ENCODE measurements around the gene ESPNL. TPM values are rescaled to one million over a fixed set of nuclear protein-coding genes. Genes with fewer than 3 reads are reported as not detected.

ESPNL gene
- total RNA-seq, 3 donors from 2014 or later = 0.23 to 0.63 (median 0.47) TPM

- DNase-seq (peak in 1 of 3 donors; percentile 73), ATAC-seq (peak; percentile 95)
- Histone ChIP-seq H3K4me3 (no peak overlapping the region), H3K36me3 (ENCODE audit: low read depth) (no peaks in the 10 kb centered on the region), H3K9me3 (no peaks in the 10 kb centered on the region), H3K4me1 (ENCODE audit: low read depth) (peaks cover 4% of the 10 kb centered on the region)
- no peak for TF ChIP-seq CTCF (IDR thresholded peaks at IDR 0.05)
- intact Hi-C loops (cut with DNase I, micrococcal nuclease) = no loop called here
These were observed 74.6 kb downstream of the ESPNL start for GRCh38 chr2:238174701-238175100.

GRCh38 chr2:238176613-238177012 lies 76.5 kb downstream of the ESPNL start:
- Histone ChIP-seq H3K4me1 (ENCODE audit: low read depth) (no peaks in the 10 kb centered on the region), H3K4me3 (no peak overlapping the region), H3K36me3 (ENCODE audit: low read depth) (peaks cover under 1% of the 10 kb centered on the region), H3K9me3 (no peaks in the 10 kb centered on the region)
- intact Hi-C loops (cut with DNase I, micrococcal nuclease) = no loop called here
- TF ChIP-seq CTCF (IDR thresholded peaks at IDR 0.05) = no peak
- no peak for DNase-seq
- ATAC-seq = no peak

- no peak for ATAC-seq
- no peaks in the 10 kb centered on the region for H3K9me3 ChIP-seq
- no peak overlapping the region for H3K4me3 ChIP-seq
- intact Hi-C loops (cut with DNase I, micrococcal nuclease) = no loop called here
- peaks cover 17% of the 10 kb centered on the region for H3K36me3 ChIP-seq (ENCODE audit: low read depth)
- H3K4me1 ChIP-seq (ENCODE audit: low read depth) = no peaks in the 10 kb centered on the region
- no peak for DNase-seq
- no peak for TF ChIP-seq CTCF (IDR thresholded peaks at IDR 0.05)
These were observed 80.4 kb downstream of the ESPNL start for GRCh38 chr2:238180554-238180953.

- peaks cover 25% of the 10 kb centered on the region for H3K36me3 ChIP-seq (ENCODE audit: low read depth)
- ATAC-seq = no peak
- no peak for TF ChIP-seq CTCF (IDR thresholded peaks at IDR 0.05)
These were observed 82.2 kb downstream of the ESPNL start for GRCh38 chr2:238182362-238182761.

More at GRCh38 chr2:238182362-238182761, 82.2 kb downstream of the ESPNL start:
- H3K4me3 ChIP-seq = no peak overlapping the region
- intact Hi-C loops (cut with DNase I, micrococcal nuclease) = no loop called here
- no peaks in the 10 kb centered on the region for H3K9me3 ChIP-seq
- no peaks in the 10 kb centered on the region for H3K4me1 ChIP-seq (ENCODE audit: low read depth)
- DNase-seq = no peak

Other genes with a start within 250 kb of the ESPNL start
- gene RAMP1, start 240.7 kb upstream of the ESPNL start, total RNA-seq = 100 to 1,000 TPM in 1 of 3 donors, 10 to 100 TPM in 1, 1 to 10 TPM in 1; 4.9 to 154 (median 10.9) TPM
- gene UBE2F, start 133.3 kb upstream of the ESPNL start, total RNA-seq = 10 to 100 TPM; 36.0 to 47.7 (median 40.4) TPM
- 10 to 100 TPM; 11.2 to 19.8 (median 19.5) TPM for gene SCLY, start 39.3 kb upstream of the ESPNL start, total RNA-seq
- gene KLHL30, start 38.3 kb downstream of the ESPNL start, total RNA-seq = 1 to 10 TPM in 1 of 3 donors, under 1 TPM in 2; 0.17 to 1.1 (median 0.24) TPM
- gene ERFE, start 58.6 kb downstream of the ESPNL start, total RNA-seq = under 1 TPM; 0.38 to 0.58 (median 0.51) TPM
- 10 to 100 TPM; 33.2 to 55.7 (median 39.9) TPM for gene ILKAP, start 103.4 kb downstream of the ESPNL start, total RNA-seq
- 10 to 100 TPM; 21.9 to 63.5 (median 25.7) TPM for gene HES6, start 139.7 kb downstream of the ESPNL start, total RNA-seq
- gene PER2, start 188.3 kb downstream of the ESPNL start, total RNA-seq = 10 to 100 TPM; 22.6 to 26.8 (median 22.6) TPM
- gene TRAF3IP1, start 220.2 kb downstream of the ESPNL start, total RNA-seq = 10 to 100 TPM; 13.3 to 37.5 (median 16.3) TPM

Measured in mucosa of descending colon (tissue), 3 donors.